IMR-90 (cell line): ENCODE results near the gene TMOD1.

Source experiments
- BHLHE40 ChIP-seq: fragments of 150-350 bp; IDR thresholded peaks from 2 replicates; pipeline ENCODE4 v1.6.1; 2016; ENCODE audit warnings: mild to moderate bottlenecking, low read depth, low read length
- CEBPB ChIP-seq: IDR thresholded peaks from 2 replicates; pipeline ENCODE4 v1.6.1; 2012; ENCODE audit warnings: low read depth, low read length, improper control_type of control experiment
- CTCF ChIP-seq: conservative IDR thresholded peaks from 2 replicates; pipeline ENCODE4 v1.5.1; 2012; ENCODE audit warnings: mild to moderate bottlenecking, low read depth, low read length, improper control_type of control experiment
- FOS ChIP-seq: fragments of 150-350 bp; IDR thresholded peaks from 2 replicates; pipeline ENCODE4 v1.6.1; 2016; ENCODE audit warnings: low read depth, low read length
- MAFK ChIP-seq: IDR thresholded peaks from 2 replicates; pipeline ENCODE4 v1.6.1; 2012; ENCODE audit warnings: low read depth, low read length, improper control_type of control experiment
- MAZ ChIP-seq: IDR thresholded peaks from 2 replicates; pipeline ENCODE4 v1.6.1; 2012; ENCODE audit warnings: low read depth, mild to moderate bottlenecking, low read length, improper control_type of control experiment, moderate library complexity, borderline replicate concordance
- MXI1 ChIP-seq: IDR thresholded peaks from 2 replicates; pipeline ENCODE4 v1.6.1; 2012; ENCODE audit warnings: low read depth, mild to moderate bottlenecking, low read length, moderate library complexity, borderline replicate concordance
- NFE2L2 ChIP-seq: fragments of 150-350 bp; IDR thresholded peaks from 2 replicates; pipeline ENCODE4 v1.6.1; 2016; ENCODE audit warnings: low read depth, mild to moderate bottlenecking, low read length
- POLR2A ChIP-seq: IDR thresholded peaks from 2 replicates; pipeline ENCODE4 v1.6.1; 2012; ENCODE audit warnings: mild to moderate bottlenecking, low read depth, low read length
- RAD21 ChIP-seq: IDR thresholded peaks from 2 replicates; pipeline ENCODE4 v1.6.1; 2012; ENCODE audit warnings: low read length, improper control_type of control experiment
- RCOR1 ChIP-seq: IDR thresholded peaks from 2 replicates; pipeline ENCODE4 v1.6.1; 2012; ENCODE audit warnings: mild to moderate bottlenecking, low read length, improper control_type of control experiment; ENCODE audit not compliant: insufficient replicate concordance
- RFX5 ChIP-seq: IDR thresholded peaks from 2 replicates; pipeline ENCODE4 v1.8.0; 2012; ENCODE audit warnings: low read depth, mild to moderate bottlenecking, low read length, moderate library complexity
- SMC3 ChIP-seq: fragments of 150-350 bp; IDR thresholded peaks from 2 replicates; pipeline ENCODE4 v1.6.1; 2016; ENCODE audit warnings: low read depth, mild to moderate bottlenecking, antibody characterized with exemption, low read length, moderate library complexity
- USF2 ChIP-seq: fragments of 150-350 bp; IDR thresholded peaks from 2 replicates; pipeline ENCODE4 v1.6.1; 2017; ENCODE audit warnings: mild to moderate bottlenecking, antibody characterized with exemption, low read length, low read depth

DNA sequence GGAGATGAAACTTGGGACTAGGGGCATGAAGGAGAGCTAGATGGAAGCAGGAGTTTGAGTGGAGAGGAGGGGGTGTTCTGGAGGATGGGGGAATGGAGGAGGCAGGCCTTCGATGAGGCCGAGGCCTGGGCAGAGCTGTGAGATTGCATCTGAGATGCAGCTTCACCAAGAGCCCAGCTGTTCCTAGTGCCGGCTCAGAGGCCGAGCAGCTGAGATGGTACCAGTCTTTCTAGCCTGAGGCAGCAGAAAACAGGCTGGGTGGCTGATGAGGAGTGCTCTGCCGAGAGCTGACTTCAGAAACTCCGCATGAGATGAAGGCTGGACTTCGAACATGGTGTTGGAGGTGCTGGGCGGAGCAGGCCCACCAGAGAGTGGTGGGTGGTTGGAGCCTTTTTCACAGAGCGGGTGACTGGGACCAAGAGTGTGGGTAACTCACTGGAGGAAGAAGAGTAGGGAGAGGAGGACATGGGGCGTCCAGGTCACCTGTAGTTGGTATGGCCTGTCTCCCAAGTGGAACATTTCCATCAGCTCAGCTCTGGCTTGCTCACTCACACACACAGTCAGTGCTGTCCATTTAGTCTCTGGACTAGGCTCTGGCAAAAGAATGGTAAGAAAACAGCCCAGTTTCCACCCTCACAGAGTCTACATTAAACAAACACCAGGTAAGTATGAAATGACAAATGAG, 54.7 kb downstream of the TMOD1 start:
- no peak for TF ChIP-seq CTCF
- no peak for TF ChIP-seq POLR2A
- TF ChIP-seq MAFK: no peak
- TF ChIP-seq USF2: no peak
- TF ChIP-seq RFX5: no peak
- no peak for TF ChIP-seq SMC3
- TF ChIP-seq NFE2L2: no peak
- TF ChIP-seq RCOR1: no peak
- TF ChIP-seq CEBPB: no peak
- no peak for TF ChIP-seq MXI1
- no peak for TF ChIP-seq FOS
- no peak for TF ChIP-seq RAD21
- TF ChIP-seq MAZ: no peak
- TF ChIP-seq BHLHE40: no peak
